Astrocyte of the spinal cord (primary cell): Measurements from ENCODE around the gene CDV3.

Experiments used
- DNase-seq: peaks from one replicate; pipeline ENCODE4 v3.0.0; 2011; ENCODE audit warnings: low read depth, low spot score
- H3K4me3 ChIP-seq: 2 replicates; pipeline ENCODE4 v1.5.1; 2011; ENCODE audit warnings: low read depth, mild to moderate bottlenecking, low read length, moderate library complexity
- in situ Hi-C: cut with HindIII; loops from 2 replicates; pipeline ENCODE4 v1.10.0; 2017; ENCODE audit warnings: low sequenced_read_pairs
- TF ChIP-seq, protein P1 (sequence below): IDR thresholded peaks from 2 replicates; pipeline ENCODE4 v1.5.1; 2012; ENCODE audit warnings: low read depth, mild to moderate bottlenecking, low read length, inconsistent platforms

CDV3 gene

DNA sequence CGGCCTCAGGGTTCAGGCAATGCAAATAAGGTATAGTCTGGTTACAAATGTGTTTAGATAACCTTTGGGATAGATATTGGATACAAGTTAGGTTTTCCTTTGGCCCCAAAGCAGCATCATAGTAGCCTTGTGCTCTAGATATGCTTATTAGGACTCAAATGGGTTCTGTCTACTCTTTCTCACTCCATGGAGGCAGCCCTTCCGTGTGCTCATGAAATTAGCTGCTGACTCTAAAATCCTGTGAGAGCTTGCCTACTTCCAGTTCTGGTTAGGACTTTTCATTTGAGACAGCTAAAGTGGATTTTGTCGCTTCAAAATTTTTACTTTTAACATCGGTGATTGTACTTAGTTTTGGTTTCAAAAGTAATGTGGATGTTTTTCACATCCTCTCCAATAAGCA is 1.6 kb downstream of the CDV3 start:
- peak overlapping the region; percentile 73 for H3K4me3 ChIP-seq
- in situ Hi-C loops, result no loop called here
- DNase-seq, result no peak
- TF ChIP-seq, protein P1, sequence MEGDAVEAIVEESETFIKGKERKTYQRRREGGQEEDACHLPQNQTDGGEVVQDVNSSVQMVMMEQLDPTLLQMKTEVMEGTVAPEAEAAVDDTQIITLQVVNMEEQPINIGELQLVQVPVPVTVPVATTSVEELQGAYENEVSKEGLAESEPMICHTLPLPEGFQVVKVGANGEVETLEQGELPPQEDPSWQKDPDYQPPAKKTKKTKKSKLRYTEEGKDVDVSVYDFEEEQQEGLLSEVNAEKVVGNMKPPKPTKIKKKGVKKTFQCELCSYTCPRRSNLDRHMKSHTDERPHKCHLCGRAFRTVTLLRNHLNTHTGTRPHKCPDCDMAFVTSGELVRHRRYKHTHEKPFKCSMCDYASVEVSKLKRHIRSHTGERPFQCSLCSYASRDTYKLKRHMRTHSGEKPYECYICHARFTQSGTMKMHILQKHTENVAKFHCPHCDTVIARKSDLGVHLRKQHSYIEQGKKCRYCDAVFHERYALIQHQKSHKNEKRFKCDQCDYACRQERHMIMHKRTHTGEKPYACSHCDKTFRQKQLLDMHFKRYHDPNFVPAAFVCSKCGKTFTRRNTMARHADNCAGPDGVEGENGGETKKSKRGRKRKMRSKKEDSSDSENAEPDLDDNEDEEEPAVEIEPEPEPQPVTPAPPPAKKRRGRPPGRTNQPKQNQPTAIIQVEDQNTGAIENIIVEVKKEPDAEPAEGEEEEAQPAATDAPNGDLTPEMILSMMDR, result no peak

DNA sequence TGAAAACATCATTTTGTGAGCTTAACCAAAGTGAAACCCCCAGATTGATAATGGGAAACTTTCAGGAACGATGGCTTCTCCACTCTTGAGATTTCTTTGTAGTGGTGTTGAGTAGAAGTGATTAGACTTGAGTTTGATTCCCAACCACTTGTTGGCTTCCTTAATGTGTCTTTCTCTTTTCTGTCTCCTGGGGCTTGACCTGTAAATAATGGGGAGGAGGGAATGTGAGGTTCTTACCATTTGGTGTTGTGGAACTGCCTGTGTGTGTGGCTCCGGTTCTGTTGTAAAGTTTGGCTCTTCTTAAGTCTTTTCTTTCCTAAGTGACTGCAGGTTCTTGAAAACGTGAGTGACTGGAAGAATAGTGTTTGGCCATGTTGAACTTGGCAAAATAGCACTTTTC is 2.7 kb downstream of the CDV3 start:
- peak overlapping the region; percentile 31 for H3K4me3 ChIP-seq
- DNase-seq, result no peak
- in situ Hi-C loops, result no loop called here
- TF ChIP-seq, protein P1, result no peak

DNA sequence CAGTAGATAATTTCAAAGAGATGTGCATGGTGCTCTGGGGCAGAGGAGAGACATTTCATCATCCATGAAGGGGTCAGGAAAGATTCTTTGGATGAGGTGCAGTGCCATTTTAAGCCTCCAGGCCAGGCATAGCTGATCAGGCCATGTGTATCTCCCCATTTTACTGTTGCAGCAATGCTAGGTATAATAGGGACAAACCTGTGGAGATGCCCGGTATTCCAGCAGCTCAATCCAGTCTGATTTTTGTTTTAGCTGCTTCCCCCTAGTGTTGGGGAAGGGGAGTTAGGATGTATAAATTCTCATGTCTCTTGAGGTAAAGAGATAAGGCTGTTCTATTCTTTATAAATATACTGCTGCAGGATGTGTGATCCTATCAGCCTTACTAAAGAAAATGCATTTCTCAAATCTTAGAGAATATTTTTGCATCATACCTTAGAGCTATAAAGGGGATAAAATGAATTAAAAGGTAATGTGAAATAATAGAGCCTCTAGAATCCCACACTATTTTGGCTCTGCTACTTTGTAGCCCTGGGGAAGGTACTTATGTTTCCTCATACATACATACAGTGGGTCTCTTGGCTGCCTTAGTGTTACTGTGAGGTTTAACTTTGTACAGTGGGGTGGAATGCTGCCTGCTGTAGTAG is 5.2 kb downstream of the CDV3 start:
- no peak overlapping the region for H3K4me3 ChIP-seq
- peak; percentile 56 for DNase-seq
- in situ Hi-C loops, result no loop called here
- TF ChIP-seq, protein P1, result peak; percentile 70

DNA sequence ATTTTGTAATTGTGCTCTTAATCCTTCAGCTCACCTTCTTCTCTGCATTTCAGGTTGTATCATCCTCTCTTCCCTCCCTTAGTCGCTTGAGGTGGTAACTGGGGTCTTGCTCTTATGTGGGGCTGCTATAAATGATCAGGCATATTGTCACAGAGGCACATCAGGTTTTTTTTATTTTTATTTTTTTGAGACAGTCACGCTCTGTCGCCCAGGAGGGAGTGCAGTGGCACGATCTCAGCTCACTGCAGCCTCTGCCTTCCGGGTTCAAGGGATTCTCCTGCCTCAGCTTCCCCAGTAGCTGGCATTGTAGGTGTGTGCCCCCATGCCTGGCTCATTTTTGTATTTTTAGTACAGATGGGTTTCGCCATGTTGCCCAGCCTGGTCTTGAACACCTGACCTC is 9.9 kb downstream of the CDV3 start:
- no peak for DNase-seq
- H3K4me3 ChIP-seq, result no peak overlapping the region
- TF ChIP-seq, protein P1, result no peak
- in situ Hi-C loops, result no loop called here

DNA sequence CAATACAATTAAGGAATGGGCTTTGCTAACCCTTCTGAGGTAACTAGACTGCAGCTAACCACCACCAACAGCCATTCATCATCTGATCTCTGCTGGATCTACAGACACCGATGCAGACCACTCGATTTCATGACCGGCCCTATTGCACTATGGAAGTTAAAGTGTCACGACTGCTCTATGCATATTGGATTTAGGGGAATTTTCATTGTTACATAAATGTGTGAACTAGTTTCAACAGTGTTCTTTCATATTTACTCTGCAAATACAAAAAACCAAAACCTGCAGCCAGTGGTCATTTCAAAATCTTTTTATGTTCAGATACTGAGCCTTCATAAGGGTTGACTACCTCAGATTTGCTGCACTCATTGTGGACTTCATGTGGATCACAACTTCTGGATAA is 14.5 kb downstream of the CDV3 start:
- TF ChIP-seq, protein P1, result no peak
- in situ Hi-C loops, result no loop called here

DNA sequence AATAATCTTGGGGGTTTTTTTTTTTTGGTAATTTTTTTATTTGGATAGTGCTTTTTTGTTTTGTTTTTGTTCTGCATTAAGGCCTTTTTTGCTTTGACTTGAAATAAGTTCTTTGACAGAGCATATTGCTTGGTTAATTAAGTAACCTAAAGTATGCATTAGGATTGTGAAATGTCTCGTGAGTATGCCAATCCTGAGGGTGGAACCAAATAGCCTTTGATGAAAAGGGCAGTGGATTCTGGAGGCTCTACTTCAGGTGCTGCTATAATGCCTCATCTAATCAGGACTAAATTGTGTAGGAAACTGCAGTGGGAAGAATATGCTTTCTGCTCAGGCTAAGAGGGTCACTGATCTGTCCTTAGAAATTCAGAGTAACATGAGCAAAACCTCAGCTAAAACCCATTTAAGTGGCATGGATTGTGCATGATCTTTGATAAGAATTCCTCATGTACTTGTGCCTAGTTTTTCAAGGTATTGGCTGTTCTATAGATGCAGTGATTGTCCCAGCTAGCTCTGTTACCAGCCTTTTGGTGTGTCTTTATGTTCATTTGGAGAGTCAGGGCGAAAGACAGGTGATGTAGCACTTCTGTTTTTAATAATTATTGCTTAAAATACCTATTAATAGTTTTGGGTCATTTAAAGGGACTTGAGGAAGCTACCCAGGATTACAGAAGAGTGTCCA is 15.4 kb downstream of the CDV3 start:
- in situ Hi-C loops, result no loop called here
- TF ChIP-seq, protein P1, result no peak
- DNase-seq, result no peak
- no peak overlapping the region for H3K4me3 ChIP-seq

More for the DNA sequence above, 14.5 kb downstream of the CDV3 start:
- DNase-seq, result no peak
- no peak overlapping the region for H3K4me3 ChIP-seq
